PFSK-1 (cell line): ENCODE data around the gene MTSS2.

Experiments used
- FOXP2 ChIP-seq: optimal IDR thresholded peaks from 2 replicates; pipeline ENCODE3; 2011; ENCODE audit warnings: borderline replicate concordance, control low read depth, inconsistent platforms; ENCODE audit not compliant: insufficient read depth; ENCODE audit errors: extremely low read length, extremely low read depth
- POLR2AphosphoS5 ChIP-seq: IDR thresholded peaks from 2 replicates; pipeline ENCODE4 v1.6.1; 2012; ENCODE audit warnings: low read depth, mild to moderate bottlenecking, control low read depth, low read length, moderate library complexity
- REST ChIP-seq, 2 experiments: IDR thresholded peaks; 2 replicates each; pipeline versions ENCODE4 v1.6.1 to v1.8.0; 2011 to 2012; ENCODE audit warnings: low read depth in 2 of 2, low read length in 2 of 2, control low read depth in 1 of 2, inconsistent platforms in 1 of 2, mild to moderate bottlenecking in 1 of 2, moderate library complexity in 1 of 2; ENCODE audit not compliant: insufficient read depth in 1 of 2
- SIN3A ChIP-seq: IDR thresholded peaks from 2 replicates; pipeline ENCODE4 v1.6.1; 2012; ENCODE audit warnings: mild to moderate bottlenecking, low read length, moderate library complexity, borderline replicate concordance; ENCODE audit not compliant: insufficient read depth
- TAF1 ChIP-seq: IDR thresholded peaks from 2 replicates; pipeline ENCODE4 v1.6.1; 2012; ENCODE audit warnings: low read length, control low read depth, borderline replicate concordance; ENCODE audit not compliant: insufficient read depth

The MTSS2 gene

GRCh38 chr16:70661534-70661917, 24.3 kb downstream of the MTSS2 start:
- TF ChIP-seq REST (IDR thresholded peaks at IDR 0.05; ENCODE audit: insufficient read depth in 1 of 2, low read depth in 2 of 2, low read length in 2 of 2) (no peak), POLR2AphosphoS5 (no peak), SIN3A (no peak), FOXP2 (no peak), TAF1 (no peak)

GRCh38 chr16:70660672-70661350, 25.0 kb downstream of the MTSS2 start:
- TF ChIP-seq SIN3A (no peak), POLR2AphosphoS5 (no peak), TAF1 (no peak), REST (IDR thresholded peaks at IDR 0.05; ENCODE audit: insufficient read depth in 1 of 2, low read depth in 2 of 2, low read length in 2 of 2) (no peak), FOXP2 (no peak)

- TF ChIP-seq FOXP2 (no peak), REST (IDR thresholded peaks at IDR 0.05; ENCODE audit: insufficient read depth in 1 of 2, low read depth in 2 of 2, low read length in 2 of 2) (no peak), SIN3A (no peak), POLR2AphosphoS5 (no peak), TAF1 (no peak)
Observed at GRCh38 chr16:70659953-70660671, 25.7 kb downstream of the MTSS2 start.

GRCh38 chr16:70659546-70659945, 26.3 kb downstream of the MTSS2 start:
- TF ChIP-seq TAF1 (no peak), FOXP2 (no peak), POLR2AphosphoS5 (no peak), SIN3A (no peak), REST (IDR thresholded peaks at IDR 0.05; ENCODE audit: insufficient read depth in 1 of 2, low read depth in 2 of 2, low read length in 2 of 2) (no peak)
